ENCODE data around the gene PGK1. TPM values are rescaled to one million over a fixed set of nuclear protein-coding genes. Genes with fewer than 3 reads are reported as not detected.
"Not testable (repeated sequence)": the region's sequence is repeated elsewhere in the genome, so short reads cannot be mapped to it uniquely, and the experiment has no call there.

PGK1 gene
- total RNA-seq, 1 donor from 2014 or later: 448 TPM

DNA sequence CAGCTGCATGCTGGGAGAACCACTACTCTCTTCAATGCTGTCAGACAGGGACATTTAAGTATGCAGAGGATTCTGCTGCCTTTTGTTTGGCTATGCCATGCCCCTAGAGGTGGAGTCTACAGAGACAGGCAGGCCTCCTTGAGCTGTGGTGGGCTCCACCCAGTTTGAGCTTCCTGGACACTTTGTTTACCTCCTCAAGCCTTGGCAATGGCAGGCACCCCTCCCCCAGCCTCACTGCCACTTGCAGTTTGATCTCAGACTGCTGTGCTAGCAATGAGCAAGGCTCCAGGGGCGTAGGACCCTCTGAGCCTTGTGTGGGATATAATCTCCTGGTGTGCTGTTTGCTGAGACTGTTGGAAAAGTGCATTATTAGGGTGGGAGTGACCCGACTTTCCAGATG is 53.3 kb downstream of the PGK1 start:
- intact Hi-C loops (cut with micrococcal nuclease); ATAC-seq: not testable (repeated sequence)

DNA sequence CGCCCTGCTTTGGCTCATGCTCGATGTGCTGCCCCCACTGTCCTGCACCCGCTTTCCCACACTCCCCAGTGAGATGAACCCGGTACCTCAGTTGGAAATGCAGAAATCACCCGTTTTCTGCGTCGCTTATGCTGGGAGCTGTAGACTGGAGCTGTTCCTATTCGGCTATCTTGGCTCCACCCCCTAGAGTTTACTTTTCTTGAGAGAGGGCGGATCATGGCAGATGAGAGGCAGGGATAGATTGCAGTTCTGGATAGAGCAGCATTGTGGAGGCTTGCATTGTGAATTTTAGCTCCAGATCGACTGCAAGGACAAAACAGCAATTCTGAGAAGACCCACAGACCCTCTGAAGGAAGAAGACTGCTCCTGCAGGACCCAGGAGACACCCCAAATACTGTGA is 53.8 kb downstream of the PGK1 start:
- ATAC-seq; DNase-seq; intact Hi-C loops (cut with micrococcal nuclease): not testable (repeated sequence)

More for the DNA sequence above, 53.3 kb downstream of the PGK1 start:
- not testable (repeated sequence) for DNase-seq

DNA sequence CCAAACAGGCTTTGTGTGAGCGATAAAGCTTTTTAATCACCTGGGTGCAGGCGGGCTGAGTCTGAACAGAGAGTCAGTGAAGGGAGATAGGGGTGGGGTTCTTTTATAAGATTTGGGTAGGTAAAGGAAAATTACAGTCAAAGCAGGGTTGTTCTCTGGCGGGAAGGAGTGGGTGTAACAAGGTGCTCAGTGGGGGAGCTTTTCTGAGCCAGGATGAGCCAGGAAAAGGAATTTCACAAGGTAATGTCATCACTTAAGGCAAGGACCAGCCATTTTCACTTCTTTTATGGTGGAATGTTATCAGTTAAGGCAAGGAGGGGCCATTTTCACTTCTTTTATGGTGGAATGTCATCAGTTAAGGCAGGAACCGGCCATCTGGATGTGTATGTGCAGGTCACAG is 56.7 kb downstream of the PGK1 start:
- ATAC-seq; DNase-seq; intact Hi-C loops (cut with micrococcal nuclease): not testable (repeated sequence)

DNA sequence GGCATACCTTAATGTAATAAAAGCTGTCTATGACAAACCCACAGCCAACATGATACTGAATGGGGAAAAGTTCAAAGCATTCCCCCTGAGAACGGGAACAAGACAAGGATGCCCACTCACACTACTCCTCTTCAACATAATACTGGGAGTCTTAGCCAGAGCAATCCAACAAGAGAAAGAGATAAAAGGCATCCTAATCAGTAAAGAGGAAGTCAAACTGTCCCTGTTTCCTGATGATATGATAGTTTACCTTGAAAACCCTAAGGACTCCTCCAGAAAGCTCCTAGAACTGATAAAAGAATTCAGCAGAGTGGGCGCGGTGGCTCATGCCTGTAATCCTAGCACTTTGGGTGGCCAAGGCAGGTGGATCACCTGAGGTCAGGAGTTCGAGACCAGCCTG is 59.1 kb downstream of the PGK1 start:
- intact Hi-C loops (cut with micrococcal nuclease); ATAC-seq; DNase-seq: not testable (repeated sequence)

DNA sequence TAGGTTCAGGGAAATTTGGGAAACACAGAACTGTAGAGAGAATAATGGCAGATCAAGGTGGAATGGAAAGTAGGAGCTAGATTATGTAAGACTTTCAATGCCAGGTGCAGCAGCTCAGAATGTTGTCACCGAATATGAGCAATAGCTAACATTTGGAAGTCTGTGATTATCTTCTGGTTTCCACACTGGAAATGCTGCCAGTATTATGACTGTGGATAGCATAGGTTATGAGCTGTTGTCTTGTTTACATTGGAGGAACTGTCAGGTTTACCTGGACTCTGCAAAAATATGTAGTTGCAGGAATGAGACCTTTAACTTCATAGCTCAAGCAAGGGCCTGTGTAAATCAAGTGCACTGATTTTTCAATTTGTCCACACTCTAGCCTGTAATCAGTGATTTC is 61.4 kb downstream of the PGK1 start:
- intact Hi-C loops (cut with micrococcal nuclease): no loop called here
- no peak for DNase-seq
- ATAC-seq: no peak

DNA sequence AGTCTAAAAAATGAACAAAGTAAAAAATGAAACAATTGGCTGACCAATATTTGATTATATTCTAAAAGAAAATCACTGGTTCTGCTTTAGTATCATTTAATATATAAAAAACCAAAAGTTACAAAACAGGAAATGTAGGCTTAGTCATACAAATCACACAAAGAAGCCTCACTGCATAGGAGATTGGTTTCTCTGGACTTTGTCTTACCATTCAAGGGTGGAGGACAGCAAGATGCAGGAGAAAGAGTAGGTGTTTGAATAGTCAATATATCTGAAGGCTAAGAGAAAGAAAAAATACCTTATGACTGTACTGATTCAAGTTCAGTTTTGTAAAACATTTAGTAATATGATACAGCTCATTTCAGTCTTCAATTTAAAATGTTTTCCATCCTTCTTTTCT is 64.0 kb downstream of the PGK1 start:
- intact Hi-C loops (cut with micrococcal nuclease): no loop called here
- no peak for ATAC-seq
- DNase-seq: no peak

Other genes with a start within 250 kb of the PGK1 start
- 49.5 TPM for gene MAGT1, start 208.8 kb upstream of the PGK1 start, total RNA-seq
- 1,790 TPM for gene COX7B, start 204.8 kb upstream of the PGK1 start, total RNA-seq
- gene ATP7A, start 193.6 kb upstream of the PGK1 start, total RNA-seq: 4.8 TPM
- gene PGAM4, start 134.6 kb upstream of the PGK1 start, total RNA-seq: not detected
- gene TAF9B, start 35.4 kb downstream of the PGK1 start, total RNA-seq: 19.1 TPM
- gene CYSLTR1, start 223.4 kb downstream of the PGK1 start, total RNA-seq: 1.6 TPM